HEK293T (cell line): ENCODE data around the gene PAPPA2.

ENCODE experiments used
- BHLHE40 ChIP-seq: fragments of 450-650 bp; IDR thresholded peaks from 2 replicates; pipeline ENCODE4 v1.6.1; 2016; ENCODE audit warnings: mild to moderate bottlenecking, moderate library complexity, borderline replicate concordance
- FOXA1 ChIP-seq: fragments of 450-650 bp; IDR thresholded peaks from 2 replicates; pipeline ENCODE4 v1.6.1; 2016; ENCODE audit warnings: mild to moderate bottlenecking
- FOXM1 ChIP-seq: fragments of 450-650 bp; IDR thresholded peaks from 2 replicates; pipeline ENCODE4 v1.6.1; 2017; ENCODE audit warnings: mild to moderate bottlenecking, borderline replicate concordance
- NFRKB ChIP-seq: fragments of 450-650 bp; IDR thresholded peaks from 2 replicates; pipeline ENCODE4 v1.6.1; 2016; ENCODE audit warnings: mild to moderate bottlenecking, moderate library complexity
- SP1 ChIP-seq: fragments of 450-650 bp; IDR thresholded peaks from 2 replicates; pipeline ENCODE4 v1.6.1; 2017
- SUZ12 ChIP-seq: fragments of 450-650 bp; IDR thresholded peaks from 2 replicates; pipeline ENCODE4 v1.6.1; 2016; ENCODE audit warnings: mild to moderate bottlenecking
- TF ChIP-seq, protein P1 (sequence below): fragments of 450-650 bp; IDR thresholded peaks from 2 replicates; pipeline ENCODE4 v1.6.1; 2016

DNA sequence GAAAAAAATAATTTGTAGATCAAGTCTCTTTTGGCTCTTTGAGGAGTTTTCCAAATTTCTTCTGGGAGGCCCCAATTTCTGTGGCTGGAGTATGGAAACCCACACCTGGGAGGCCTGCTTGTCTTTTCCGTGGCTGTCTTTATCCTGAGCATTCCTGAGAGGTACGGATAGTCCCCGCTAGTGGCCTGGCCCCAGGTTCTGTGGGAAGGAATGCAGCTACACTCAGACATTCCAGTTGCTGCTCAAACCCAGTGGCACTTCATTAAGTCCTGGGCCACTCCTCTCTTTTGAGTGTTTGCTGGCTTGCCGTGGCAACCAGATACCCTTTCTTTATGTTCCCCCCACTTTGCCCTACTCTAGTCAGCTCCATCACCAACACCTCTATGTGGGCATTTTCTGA, 391.1 kb downstream of the PAPPA2 start:
- TF ChIP-seq NFRKB (no peak), FOXM1 (no peak), SP1 (no peak), BHLHE40 (no peak), SUZ12 (no peak), FOXA1 (no peak)
- TF ChIP-seq, protein P1, sequence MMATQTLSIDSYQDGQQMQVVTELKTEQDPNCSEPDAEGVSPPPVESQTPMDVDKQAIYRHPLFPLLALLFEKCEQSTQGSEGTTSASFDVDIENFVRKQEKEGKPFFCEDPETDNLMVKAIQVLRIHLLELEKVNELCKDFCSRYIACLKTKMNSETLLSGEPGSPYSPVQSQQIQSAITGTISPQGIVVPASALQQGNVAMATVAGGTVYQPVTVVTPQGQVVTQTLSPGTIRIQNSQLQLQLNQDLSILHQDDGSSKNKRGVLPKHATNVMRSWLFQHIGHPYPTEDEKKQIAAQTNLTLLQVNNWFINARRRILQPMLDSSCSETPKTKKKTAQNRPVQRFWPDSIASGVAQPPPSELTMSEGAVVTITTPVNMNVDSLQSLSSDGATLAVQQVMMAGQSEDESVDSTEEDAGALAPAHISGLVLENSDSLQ, result no peak
